ENCODE results near the gene HS6ST2. TPM values are rescaled to one million over a fixed set of nuclear protein-coding genes. Genes with fewer than 3 reads are reported as not detected.

Gene HS6ST2
- total RNA-seq, 2 donors from 2014 or later: not detected

DNA sequence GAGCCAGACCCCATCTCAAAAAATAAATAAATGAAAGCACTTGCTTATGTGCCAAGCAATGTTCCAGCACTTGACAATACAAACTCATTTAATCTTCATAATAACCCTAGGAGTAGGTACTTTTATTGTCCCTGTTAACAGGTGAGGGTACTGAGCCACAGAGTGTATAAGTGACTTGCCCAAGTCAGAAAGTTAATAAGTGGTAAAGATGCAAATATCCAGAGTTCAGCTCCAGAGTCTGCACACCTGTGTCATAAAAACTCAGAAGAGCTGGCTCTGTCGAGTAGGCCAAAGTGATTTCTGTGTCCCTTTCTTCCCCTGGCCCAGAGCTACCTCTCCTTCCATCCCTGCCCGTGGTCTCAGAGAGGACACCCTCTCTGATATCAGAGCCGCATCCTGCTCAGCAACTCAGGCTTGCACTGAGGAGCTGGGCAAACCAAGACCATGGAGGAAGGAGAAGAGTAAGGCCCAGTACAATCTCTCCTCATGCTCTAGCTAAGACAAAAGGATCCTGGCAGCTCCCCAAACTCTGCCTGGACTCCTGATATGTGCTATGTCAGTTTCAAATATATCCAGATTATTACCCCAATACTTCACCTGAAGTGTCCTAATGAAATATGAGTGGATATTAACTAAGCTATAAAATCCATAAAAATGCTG is 136.3 kb downstream of the HS6ST2 start:
- Histone ChIP-seq H3K27me3 (replicated peaks; ENCODE audit: insufficient read depth) (no peaks in the 10 kb centered on the region), H3K27ac (no peak overlapping the region), H3K9me3 (no peaks in the 10 kb centered on the region), H3K4me3 (no peak overlapping the region), H3K4me1 (ENCODE audit: control insufficient read depth in 1 of 2, low read depth in 2 of 2) (no peaks in the 10 kb centered on the region), H3K36me3 (no peaks in the 10 kb centered on the region)
- no peak for DNase-seq (ENCODE audit: low spot score)
- no peak for ATAC-seq (ENCODE audit: insufficient number of reproducible peaks, low FRiP score, low read depth)
- TF ChIP-seq, protein P1, sequence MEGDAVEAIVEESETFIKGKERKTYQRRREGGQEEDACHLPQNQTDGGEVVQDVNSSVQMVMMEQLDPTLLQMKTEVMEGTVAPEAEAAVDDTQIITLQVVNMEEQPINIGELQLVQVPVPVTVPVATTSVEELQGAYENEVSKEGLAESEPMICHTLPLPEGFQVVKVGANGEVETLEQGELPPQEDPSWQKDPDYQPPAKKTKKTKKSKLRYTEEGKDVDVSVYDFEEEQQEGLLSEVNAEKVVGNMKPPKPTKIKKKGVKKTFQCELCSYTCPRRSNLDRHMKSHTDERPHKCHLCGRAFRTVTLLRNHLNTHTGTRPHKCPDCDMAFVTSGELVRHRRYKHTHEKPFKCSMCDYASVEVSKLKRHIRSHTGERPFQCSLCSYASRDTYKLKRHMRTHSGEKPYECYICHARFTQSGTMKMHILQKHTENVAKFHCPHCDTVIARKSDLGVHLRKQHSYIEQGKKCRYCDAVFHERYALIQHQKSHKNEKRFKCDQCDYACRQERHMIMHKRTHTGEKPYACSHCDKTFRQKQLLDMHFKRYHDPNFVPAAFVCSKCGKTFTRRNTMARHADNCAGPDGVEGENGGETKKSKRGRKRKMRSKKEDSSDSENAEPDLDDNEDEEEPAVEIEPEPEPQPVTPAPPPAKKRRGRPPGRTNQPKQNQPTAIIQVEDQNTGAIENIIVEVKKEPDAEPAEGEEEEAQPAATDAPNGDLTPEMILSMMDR (IDR thresholded peaks at IDR 0.05): no peak

DNA sequence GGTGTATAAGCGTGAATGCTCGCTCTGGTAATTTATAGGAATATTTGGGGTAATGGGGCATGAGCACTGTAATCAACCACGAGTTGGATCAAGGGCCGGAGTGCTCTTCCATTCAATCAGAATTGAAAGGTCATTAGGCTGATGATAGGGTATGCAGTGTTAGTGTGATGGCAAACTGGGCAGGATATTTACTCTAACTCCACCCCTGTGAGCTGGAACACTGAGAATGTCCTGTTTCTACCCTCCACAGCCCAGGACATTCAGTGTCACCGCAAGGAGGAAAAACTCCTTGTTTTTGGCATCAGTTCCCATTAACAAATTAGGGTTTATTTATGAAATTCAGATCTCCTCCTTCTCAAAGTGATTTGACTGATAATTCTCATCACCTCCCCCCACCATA is 137.8 kb downstream of the HS6ST2 start:
- no peak overlapping the region for H3K4me3 ChIP-seq
- ATAC-seq (ENCODE audit: insufficient number of reproducible peaks, low FRiP score, low read depth) (no peak), DNase-seq (ENCODE audit: low spot score) (no peak)
- H3K9me3 ChIP-seq: no peaks in the 10 kb centered on the region
- no peaks in the 10 kb centered on the region for H3K36me3 ChIP-seq
- no peaks in the 10 kb centered on the region for H3K4me1 ChIP-seq (ENCODE audit: control insufficient read depth in 1 of 2, low read depth in 2 of 2)
- TF ChIP-seq, protein P1 (IDR thresholded peaks at IDR 0.05): no peak
- H3K27ac ChIP-seq: no peak overlapping the region
- H3K27me3 ChIP-seq (replicated peaks; ENCODE audit: insufficient read depth): no peaks in the 10 kb centered on the region

DNA sequence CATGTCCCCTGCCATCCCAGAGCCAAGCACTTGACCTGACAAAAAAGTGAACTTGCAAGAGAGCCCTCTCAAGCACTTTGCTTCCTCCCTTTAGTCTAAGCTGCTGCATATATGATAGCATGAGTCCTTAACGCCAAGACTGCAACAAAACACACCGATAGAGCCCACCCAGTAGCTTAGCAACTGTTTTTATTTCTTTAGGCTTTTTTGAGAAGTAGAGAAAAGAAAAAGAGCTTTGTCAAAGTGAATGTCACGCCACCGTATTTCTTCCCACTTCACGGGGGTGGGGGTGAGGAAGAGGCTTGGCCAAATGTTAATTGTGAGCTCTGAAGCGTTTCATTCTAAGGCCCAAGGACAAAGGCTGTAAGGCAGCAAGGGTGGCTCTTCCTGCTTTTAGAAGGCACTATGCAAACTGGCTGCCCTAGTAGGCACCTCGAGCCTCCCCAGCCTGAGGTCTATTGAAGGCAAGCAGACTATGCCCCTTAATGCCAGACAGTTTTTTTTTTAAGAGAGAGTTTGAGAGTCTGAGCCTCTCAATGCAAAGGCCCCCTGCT is 138.6 kb downstream of the HS6ST2 start:
- ATAC-seq (ENCODE audit: insufficient number of reproducible peaks, low FRiP score, low read depth) (no peak), DNase-seq (ENCODE audit: low spot score) (no peak)
- Histone ChIP-seq H3K4me3 (no peak overlapping the region), H3K4me1 (ENCODE audit: control insufficient read depth in 1 of 2, low read depth in 2 of 2) (no peaks in the 10 kb centered on the region), H3K27ac (no peak overlapping the region), H3K9me3 (no peaks in the 10 kb centered on the region), H3K36me3 (no peaks in the 10 kb centered on the region), H3K27me3 (replicated peaks; ENCODE audit: insufficient read depth) (no peaks in the 10 kb centered on the region)
- TF ChIP-seq, protein P1 (IDR thresholded peaks at IDR 0.05): no peak

- Histone ChIP-seq H3K4me3 (no peak overlapping the region), H3K9me3 (no peaks in the 10 kb centered on the region), H3K4me1 (ENCODE audit: control insufficient read depth in 1 of 2, low read depth in 2 of 2) (no peaks in the 10 kb centered on the region), H3K27ac (no peak overlapping the region), H3K27me3 (replicated peaks; ENCODE audit: insufficient read depth) (no peaks in the 10 kb centered on the region), H3K36me3 (no peaks in the 10 kb centered on the region)
- TF ChIP-seq, protein P1 (IDR thresholded peaks at IDR 0.05): no peak
- ATAC-seq (ENCODE audit: insufficient number of reproducible peaks, low FRiP score, low read depth) (no peak), DNase-seq (ENCODE audit: low spot score) (no peak)
Observed at GRCh38 chrX:132818638-132819037, 139.8 kb downstream of the HS6ST2 start.

- no peaks in the 10 kb centered on the region for H3K27me3 ChIP-seq (replicated peaks; ENCODE audit: insufficient read depth)
- TF ChIP-seq, protein P1 (IDR thresholded peaks at IDR 0.05): no peak
- no peaks in the 10 kb centered on the region for H3K4me1 ChIP-seq (ENCODE audit: control insufficient read depth in 1 of 2, low read depth in 2 of 2)
- H3K9me3 ChIP-seq: no peaks in the 10 kb centered on the region
- H3K36me3 ChIP-seq: no peaks in the 10 kb centered on the region
- DNase-seq (ENCODE audit: low spot score): no peak
- no peak overlapping the region for H3K4me3 ChIP-seq
- no peak overlapping the region for H3K27ac ChIP-seq
- ATAC-seq (ENCODE audit: insufficient number of reproducible peaks, low FRiP score, low read depth): no peak
Observed at GRCh38 chrX:132815643-132816042, 142.8 kb downstream of the HS6ST2 start.

Data from thoracic aorta (tissue), 2 donors.